ENCODE measurements around the gene MCCC2. TPM values are rescaled to one million over a fixed set of nuclear protein-coding genes. Genes with fewer than 3 reads are reported as not detected.

The MCCC2 gene
- total and polyA plus RNA-seq, 8 donors: 35.9 to 48.1 (median 43.2) TPM

GRCh38 chr5:71582945-71583584 is 4.1 kb upstream of the MCCC2 start:
- Histone ChIP-seq H3K36me3 (peaks cover 0 to 5% of the 10 kb centered on the region in 2 donors), H3K4me1 (peaks cover 4 to 10% of the 10 kb centered on the region in 2 donors), H3K27ac (no peak overlapping the region), H3K27me3 (no peaks in the 10 kb centered on the region), H3K4me3 (no peak overlapping the region), H3K9me3 (peaks cover 0 to 3% of the 10 kb centered on the region in 2 donors)
- no peak for DNase-seq
- no peak for TF ChIP-seq CTCF (IDR thresholded peaks at IDR 0.05)
- no peak for ATAC-seq
- intact Hi-C loops (cut with DNase I): no loop called here

GRCh38 chr5:71586052-71586940 is 844 bp upstream of the MCCC2 start:
- no peak for DNase-seq
- Histone ChIP-seq H3K4me3 (peak overlapping the region; percentile 68 to 95), H3K4me1 (peaks cover 4 to 24% of the 10 kb centered on the region in 2 donors), H3K27me3 (no peaks in the 10 kb centered on the region), H3K9me3 (no peaks in the 10 kb centered on the region), H3K27ac (peak overlapping the region; percentile 82 to 87), H3K36me3 (no peaks in the 10 kb centered on the region)
- peak; percentile 1 for ATAC-seq
- intact Hi-C loops (cut with DNase I): no loop called here
- TF ChIP-seq CTCF (IDR thresholded peaks at IDR 0.05): no peak

- Histone ChIP-seq H3K4me1 (peaks cover 4 to 24% of the 10 kb centered on the region in 2 donors), H3K27ac (peak overlapping the region; percentile 82 to 87), H3K4me3 (peak overlapping the region; percentile 68 to 95), H3K36me3 (no peaks in the 10 kb centered on the region), H3K27me3 (no peaks in the 10 kb centered on the region), H3K9me3 (no peaks in the 10 kb centered on the region)
- DNase-seq (no peak), ATAC-seq (peak; percentile 6)
- intact Hi-C loops (cut with DNase I): no loop called here
- no peak for TF ChIP-seq CTCF (IDR thresholded peaks at IDR 0.05)
Observed at GRCh38 chr5:71587766-71588532, 809 bp downstream of the MCCC2 start.

- no peak for TF ChIP-seq CTCF (IDR thresholded peaks at IDR 0.05)
- H3K4me3 ChIP-seq: no peak overlapping the region
- no peaks in the 10 kb centered on the region for H3K27me3 ChIP-seq
- intact Hi-C loops (cut with DNase I): no loop called here
- no peak for DNase-seq
- peaks cover 4 to 24% of the 10 kb centered on the region in 2 donors for H3K4me1 ChIP-seq
- peaks cover 0 to 4% of the 10 kb centered on the region in 2 donors for H3K36me3 ChIP-seq
- no peaks in the 10 kb centered on the region for H3K9me3 ChIP-seq
- no peak overlapping the region for H3K27ac ChIP-seq
- ATAC-seq: no peak
Observed at GRCh38 chr5:71588533-71588885, 1.4 kb downstream of the MCCC2 start.

Data from left lung (tissue), 10 donors.